Measurements from ENCODE around the gene MT1M.
"Not testable (repeated sequence)": the region's sequence is repeated elsewhere in the genome, so short reads cannot be mapped to it uniquely, and the experiment has no call there.

The MT1M gene

DNA sequence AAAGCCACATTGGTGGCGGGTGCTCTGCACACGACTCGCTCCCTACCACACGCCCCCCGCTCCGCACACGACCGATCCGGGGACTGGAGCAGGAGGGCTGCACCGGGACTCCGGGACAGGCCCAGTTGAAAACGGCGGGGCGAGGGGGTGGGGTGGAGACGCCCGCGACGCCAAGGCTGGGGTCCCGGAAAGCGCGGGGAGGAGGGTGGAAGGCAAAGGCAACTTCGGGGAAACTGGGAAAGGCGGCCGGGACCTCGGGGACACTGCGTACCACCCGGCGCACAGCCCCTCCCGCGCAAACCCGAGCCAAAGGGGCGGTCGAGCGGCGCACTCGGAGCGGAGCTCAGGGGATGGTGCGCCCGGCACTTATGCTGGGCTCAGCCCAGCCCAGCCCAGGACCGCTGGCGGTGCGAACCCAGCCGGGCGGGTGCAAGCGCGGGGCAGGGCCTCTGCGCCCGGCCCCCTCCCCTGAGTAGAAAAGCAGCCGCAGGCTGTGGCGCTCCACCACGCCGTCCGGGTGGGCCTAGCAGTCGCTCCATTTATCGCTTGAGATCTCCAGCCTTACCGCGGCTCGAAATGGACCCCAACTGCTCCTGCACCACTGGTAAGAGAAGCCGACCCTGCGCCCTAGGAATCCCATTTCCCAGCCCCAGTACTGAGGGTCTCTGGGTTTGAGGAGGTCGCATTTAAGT, at the start of gene MT1M:
MT1M (plus strand) TSS at position 504 of the 692 bp plus-strand sequence; CDS start at position 577, 73 bp downstream.
- DNase-seq (ENCODE audit: low spot score), result no peak

DNA sequence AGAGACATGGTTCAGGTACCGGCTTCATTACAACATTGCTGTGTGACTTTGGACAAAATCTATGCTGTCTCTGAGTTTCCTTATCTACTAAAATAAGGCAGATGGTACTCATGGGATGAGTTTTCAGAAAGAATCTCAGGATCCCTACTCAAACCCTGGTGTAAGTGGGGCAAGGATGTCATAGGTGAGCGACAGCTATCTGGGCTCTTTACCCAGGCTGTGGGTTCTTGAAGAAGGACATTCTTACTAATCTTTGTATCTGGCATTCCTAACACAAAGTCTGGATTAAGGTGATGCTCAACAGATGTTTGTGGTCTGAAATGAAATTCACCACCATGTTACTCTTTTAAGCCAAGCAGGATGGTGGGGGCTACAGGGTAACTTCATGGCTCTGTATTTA, 49.5 kb upstream of the MT1M start:
- not testable (repeated sequence) for DNase-seq (ENCODE audit: low spot score)

DNA sequence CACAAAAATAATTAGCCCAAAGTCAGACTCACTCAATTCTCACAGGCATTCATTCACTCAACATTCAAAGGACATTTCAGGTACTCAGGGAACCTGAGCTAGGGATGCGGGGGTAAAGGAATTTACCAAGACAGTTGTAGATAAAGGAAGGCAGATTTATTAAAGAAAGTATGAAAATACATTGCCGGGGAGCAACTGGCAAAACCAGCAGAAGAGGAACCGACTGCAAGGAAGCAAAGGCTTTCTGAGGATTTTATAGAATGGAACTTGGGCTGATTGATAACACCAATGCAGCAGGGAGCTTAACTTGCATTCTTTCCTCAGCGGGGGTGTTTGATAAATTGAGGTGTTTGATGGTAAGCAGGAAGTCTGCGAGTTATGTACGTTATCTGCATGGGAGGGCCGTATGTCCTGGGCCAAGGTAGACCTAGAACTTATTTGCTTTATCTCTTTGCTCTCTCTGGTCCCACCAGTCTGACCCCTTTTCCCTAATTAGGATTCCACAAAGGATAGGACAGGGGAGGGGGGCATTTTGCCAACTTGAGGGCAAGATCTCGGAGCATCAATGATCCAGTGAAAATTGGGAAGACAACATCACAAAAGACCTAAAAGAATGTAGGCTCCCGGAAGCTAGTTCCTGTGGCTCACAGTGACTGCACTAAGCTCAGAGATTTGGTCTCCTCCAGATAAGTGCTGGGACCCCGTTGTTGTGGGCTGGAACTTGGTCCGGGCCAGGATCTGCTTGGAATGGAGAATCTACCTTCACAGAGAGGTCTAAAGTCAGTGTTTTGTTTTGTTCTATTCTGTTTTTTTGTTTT, 48.9 kb upstream of the MT1M start:
- no peak for DNase-seq (ENCODE audit: low spot score)

DNA sequence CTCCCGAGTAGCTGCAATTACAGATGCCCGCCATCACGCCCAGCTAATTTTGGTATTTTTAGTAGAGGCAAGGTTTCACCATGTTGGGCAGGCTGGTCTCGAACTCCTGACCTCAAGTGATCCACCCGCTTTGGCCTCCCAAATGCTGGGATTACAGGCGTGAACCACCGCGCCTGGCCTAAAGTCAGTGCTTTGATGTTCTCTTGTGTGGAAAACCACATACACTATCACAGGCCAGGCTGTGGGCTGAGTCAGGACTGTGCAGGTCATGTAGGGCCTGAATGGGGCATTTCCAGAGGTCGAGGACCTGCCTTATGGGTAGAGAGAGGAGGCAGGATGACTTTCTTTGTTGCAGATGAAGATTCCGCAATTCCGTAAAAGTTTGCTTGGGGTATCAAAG, 48.2 kb upstream of the MT1M start:
- no peak for DNase-seq (ENCODE audit: low spot score)

DNA sequence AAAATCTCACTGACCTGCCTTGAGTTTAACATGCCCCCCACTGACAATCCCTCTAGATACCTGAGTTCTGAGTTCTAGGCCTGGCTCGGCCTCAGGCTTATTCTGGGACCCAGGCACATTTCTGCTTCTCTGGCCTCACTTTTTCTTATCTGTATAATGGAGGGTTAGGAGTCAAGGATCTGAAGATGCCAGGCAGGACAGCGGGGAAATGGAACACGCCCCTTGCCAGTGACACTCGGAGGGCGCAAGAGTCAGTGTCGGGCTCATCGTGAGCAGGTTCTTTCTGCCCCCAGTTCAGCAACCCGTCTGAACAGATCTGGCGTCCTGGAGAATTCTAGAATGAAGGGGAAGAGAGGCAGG, 43.7 kb upstream of the MT1M start:
- no peak for DNase-seq (ENCODE audit: low spot score)

DNA sequence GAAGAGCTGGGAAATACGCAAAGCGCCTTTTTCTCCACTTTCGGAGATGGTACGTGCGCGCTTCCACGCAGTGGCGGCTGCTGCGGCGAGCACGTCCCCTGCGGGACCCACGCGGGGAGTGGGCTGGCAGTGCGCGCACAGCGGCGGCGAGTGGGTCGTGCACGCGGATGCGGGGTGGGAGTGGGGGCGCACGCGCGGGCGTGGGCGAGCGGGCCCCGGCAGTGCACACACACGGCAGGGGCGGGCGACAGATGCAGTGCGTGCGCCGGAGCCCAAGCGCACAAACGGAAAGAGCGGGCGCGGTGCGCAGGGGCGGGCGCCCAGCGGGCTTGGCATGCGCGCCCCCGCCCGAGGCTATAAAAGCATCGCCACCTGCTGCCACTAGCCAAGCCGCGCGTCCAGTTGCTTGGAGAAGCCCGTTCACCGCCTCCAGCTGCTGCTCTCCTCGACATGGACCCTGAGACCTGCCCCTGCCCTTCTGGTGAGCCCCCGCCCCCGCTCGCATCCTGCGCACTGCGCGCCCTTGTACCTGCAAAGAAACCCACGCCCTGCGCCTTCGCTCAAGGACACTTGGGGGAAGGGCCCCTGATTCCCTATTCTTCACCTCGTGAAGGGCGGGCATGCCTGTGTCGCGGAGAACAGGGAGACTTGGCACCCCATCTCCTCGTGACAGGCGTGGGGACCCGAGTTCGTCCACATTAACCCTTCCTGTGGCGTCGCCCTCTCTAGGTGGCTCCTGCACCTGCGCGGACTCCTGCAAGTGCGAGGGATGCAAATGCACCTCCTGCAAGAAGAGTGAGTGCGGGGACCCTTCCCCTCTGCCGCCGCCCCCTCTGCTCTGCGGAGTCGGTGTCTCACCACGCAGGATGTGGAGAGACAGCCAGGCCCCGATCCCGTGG, 43.1 kb upstream of the MT1M start, which contains the start of gene MT3:
MT3 (plus strand) TSS at position 388 of the 899 bp plus-strand sequence; CDS start at position 451, 63 bp downstream.
- no peak for DNase-seq (ENCODE audit: low spot score)

DNA sequence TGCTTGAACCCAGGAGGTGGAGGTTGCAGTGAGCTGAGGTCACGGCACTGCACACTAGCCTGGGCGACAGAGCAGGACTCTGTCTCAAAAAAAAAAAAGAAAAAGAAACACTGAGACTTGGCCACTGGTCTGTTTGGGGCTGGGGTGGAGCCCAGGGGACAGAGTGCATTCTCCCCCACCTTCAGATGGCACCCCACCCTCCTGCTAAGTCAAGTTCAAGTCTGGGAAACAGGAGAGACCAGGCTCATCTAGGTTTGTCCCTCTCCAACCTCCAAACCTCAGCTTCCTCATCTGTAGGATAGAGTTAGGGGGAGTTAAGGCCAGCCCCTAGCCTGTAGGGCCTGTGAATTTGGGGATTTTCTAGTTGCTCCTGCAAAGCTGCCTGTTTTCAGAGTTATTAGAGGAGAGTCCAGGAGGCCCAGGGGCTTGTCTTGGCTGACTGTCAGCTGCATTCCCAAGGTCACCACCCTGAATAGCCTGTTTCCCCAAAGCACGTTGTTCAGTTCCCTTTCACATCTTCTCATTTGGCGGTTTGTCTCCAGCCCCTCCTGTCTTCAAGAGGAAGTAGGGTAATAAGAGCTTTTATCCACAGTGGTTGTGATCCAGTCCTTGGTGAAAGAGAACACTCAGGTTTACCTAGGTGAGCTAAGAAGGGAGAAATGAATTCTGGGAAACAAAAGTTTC, 40.9 kb upstream of the MT1M start:
- DNase-seq (ENCODE audit: low spot score), result no peak

DNA sequence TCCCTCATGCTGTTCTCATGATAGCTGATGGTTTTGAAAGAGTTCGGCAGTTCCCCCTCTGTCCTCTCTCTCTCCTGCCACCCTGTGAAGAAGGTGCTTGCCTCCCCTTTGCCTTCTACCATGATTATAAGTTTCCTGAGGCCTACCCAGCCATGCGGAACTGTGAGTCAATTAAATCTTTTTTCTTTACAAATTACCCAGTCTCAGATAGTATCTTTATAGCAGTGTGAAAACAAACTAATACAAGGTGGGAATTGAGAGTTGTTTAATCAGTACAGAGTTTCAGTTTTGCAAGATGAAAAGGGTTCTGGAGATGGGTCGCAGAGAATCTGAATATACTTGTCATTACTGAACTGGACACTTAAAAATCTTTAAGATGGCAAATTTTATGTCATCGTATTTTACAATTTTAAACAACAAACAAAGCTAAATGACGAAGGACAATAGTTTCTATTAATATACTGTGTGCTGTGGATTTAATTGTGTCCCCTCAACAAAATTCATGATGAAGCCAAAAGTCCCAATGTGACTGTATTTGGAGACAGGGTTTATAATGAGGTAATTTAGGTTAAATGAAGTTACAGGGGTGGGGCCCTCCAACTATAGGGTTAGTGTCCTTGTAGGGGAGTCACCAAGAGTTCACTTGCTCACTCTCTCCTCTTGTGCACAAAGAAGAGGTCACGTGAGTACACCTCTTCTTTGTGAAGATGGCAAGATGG, 38.7 kb upstream of the MT1M start:
- DNase-seq (ENCODE audit: low spot score), result no peak

DNA sequence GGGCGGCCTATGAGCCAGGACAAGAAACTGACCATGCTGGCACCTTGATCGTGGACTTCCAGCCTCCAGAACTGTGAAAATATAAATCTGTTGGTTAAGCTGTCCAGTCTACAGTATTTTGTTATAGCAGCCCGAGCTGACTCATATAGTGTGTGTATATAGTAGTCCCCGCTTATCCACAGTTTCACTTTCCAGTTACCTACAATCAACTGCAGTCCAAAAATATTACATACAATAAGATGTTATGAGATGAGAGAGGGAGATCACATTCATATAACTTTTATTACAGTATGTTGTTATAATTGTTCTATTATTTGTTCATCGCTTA, 38.2 kb upstream of the MT1M start:
- DNase-seq (ENCODE audit: low spot score), result no peak

DNA sequence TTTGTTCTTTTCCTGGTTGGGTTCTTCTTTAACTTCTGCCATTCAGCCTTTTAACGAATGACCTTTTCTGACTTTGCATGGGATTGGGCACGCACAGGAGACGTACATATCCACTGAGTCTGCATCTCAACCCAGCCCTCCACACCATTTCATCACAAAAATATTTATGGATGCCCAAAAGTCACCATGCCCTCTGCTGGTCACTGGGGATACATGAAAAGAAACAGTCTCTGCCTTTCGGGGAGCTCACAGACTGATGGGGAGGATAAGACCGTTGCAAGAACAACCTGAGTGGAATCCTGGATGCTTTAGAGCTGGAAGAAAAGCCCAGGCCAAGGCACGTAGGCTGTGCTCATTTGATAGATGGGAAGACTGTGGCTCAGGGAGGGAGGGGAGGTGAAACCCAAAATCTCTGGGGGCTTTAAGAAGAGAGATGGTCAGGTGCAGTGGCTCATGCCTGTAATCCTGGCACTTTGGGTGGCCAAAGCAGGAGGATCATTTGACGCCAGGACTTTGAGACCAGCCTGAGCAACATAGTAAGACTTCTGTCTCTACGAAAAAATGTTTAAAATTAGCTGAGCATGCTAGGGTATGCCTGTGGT, 32.0 kb upstream of the MT1M start:
- peak; percentile 46 for DNase-seq (ENCODE audit: low spot score)

DNA sequence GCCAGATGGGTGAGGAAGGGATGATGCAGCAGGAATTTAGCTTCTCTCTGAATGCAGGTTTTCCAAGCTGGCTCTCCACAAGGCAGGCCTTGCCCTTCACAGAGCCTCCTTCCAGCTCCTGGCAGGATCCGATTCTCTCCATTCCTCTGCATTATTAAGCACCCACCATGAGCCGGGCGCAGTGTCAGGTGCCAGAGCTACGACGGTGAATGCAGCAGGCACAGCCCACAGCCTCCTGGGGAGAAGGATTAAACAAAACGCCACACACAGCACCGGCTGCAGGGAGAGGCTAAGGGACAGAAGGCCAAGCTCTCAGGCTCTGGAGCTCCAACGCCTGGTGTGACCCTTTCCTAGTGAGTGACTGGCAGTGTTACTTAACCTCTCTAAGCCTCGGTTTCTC, 31.1 kb upstream of the MT1M start:
- DNase-seq (ENCODE audit: low spot score), result no peak

DNA sequence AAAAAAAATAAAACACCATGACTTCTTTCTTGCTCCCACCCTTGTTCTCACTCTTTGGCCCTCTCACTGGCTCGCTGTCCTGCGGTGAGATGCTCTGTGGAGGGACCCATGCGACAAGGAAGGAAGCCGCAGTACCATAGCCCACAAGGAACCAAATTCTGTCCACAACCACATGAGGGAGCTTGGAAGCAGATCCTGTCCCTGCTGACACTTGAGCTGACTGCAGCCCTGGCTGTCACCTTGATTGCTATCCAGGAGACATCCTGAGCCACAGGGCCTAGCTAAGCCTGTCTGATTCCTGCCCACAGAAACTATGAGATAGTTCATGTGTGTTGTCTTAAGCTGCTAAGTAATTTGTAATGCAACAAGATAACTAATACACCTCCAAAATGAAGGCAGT, 28.9 kb upstream of the MT1M start:
- DNase-seq (ENCODE audit: low spot score), result no peak

DNA sequence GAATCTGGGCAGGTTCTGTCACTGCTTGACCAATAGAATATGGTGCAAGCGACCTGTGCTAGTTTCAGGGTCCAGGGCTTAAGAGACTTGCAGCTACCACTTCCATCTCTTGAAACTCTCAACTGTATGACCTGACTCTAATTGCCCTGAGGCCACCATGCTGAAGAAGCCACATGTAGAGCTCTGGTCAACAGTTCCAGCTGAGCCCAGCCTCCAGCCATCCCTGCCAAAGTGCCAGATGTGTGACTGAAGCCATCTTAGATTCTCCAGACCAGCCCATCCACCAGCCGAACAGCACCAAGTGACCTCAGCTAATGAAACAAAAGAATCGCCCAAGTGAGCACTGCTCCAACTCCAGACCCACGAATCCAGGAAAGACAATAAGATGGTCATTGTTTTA, 27.5 kb upstream of the MT1M start:
- no peak for DNase-seq (ENCODE audit: low spot score)

DNA sequence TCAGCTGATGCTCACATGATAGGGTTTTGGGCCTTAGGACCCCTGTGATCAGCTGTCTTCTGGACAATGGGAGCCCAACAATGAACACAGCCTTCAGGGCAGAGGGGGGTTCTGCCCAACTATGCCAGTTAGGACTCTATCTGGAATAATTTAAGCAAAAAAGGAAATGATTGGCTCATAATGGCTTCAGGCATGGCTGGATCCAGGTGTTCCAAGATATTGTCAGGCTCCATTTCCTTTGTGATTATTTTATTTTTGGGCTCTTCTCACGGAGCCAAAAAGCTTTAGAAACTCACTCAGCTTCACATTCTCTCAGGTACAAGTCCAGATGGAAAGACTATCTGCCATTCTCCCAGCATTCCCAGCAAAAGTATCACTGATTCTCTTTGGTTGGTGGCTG, 27.0 kb upstream of the MT1M start:
- no peak for DNase-seq (ENCODE audit: low spot score)

DNA sequence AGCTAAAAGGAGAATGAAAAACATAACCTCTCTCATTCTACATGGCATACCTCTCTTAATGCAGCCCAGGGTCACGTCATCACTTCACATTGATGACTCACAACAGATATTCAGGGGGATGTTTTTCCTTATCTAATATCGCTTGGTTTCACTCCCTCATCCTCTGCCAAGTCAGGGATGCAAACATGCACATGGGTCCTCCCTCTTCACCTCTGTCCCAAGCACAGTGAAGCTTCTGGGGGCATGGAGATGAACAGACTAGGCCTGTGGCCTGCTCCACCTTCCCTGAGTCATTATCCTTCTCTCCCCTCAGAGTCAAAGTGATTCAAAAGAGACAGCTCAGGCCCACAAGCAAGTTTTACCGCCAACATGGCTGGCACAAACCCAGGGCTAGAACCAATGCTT, 26.4 kb upstream of the MT1M start:
- DNase-seq (ENCODE audit: low spot score), result no peak

DNA sequence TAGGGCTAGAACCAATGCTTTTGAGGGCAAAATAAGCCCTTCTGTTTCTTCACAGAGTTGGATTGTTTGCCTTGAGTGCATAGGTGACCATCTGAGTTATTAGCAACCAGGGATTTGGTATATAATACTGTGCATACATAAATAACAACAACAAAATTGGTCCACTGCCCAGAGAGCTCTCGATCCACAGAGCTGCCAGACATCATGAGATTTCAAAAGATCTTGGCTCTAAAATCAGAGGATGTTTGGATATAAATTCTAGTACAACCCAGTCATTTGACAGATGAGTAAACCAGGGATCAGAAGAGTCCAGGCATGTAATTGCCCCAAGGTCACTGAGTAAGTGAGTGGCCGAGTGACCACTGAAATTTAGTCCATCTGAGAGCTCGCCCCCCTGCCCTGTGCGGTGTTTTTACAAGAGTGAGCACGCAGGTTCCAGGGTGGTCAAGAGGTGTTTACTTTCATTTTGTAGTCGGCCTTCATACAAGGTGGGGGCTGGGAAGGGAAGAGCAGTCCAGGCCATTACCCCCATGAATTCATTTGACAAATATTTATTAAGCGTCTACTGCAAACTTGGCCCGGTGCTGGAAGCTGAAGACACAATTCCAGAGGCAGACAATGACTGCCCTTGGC, 25.9 kb upstream of the MT1M start:
- DNase-seq (ENCODE audit: low spot score), result no peak

DNA sequence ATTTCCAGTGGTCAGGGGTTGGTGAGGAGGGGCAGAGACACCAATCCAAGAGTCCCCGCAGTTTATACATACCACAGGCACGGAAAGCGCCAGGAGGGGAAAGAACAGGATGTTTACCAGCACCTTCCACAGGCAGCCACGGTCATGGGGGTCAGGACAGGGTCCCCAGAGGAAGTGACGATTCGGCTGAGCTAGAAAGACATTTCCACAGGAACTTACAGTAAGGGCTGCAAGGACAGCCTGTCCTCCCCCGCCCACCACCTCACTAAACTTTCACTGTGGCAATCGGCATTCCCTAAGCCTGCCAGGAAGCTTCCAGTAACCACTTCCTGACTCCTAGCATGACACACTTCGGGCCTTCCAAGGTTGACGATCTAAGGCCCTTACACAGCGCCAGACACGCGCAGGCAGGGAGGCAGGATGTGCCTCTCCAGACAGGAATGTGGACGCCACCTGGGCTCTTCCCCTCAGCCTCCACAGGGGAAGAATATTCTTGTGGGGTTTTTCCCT, 25.3 kb upstream of the MT1M start:
- DNase-seq (ENCODE audit: low spot score), result no peak

DNA sequence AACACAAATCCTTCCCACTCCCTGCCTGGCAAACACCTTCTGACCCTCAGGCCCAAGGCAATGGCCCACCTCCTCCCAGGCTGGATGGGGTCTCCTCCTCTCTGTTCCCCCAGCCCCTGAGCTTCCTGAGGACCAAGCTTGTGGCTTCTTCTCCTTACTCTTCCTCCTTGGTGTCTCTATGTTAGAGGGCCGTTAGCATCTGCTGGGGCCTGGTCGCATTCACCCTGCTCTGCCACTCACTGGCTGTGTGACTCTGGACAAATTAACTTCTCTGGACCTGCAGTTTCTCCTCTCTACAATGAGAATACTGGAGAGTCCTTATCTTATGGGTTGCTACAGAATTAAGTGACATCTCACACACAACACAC, 24.8 kb upstream of the MT1M start:
- DNase-seq (ENCODE audit: low spot score), result no peak

DNA sequence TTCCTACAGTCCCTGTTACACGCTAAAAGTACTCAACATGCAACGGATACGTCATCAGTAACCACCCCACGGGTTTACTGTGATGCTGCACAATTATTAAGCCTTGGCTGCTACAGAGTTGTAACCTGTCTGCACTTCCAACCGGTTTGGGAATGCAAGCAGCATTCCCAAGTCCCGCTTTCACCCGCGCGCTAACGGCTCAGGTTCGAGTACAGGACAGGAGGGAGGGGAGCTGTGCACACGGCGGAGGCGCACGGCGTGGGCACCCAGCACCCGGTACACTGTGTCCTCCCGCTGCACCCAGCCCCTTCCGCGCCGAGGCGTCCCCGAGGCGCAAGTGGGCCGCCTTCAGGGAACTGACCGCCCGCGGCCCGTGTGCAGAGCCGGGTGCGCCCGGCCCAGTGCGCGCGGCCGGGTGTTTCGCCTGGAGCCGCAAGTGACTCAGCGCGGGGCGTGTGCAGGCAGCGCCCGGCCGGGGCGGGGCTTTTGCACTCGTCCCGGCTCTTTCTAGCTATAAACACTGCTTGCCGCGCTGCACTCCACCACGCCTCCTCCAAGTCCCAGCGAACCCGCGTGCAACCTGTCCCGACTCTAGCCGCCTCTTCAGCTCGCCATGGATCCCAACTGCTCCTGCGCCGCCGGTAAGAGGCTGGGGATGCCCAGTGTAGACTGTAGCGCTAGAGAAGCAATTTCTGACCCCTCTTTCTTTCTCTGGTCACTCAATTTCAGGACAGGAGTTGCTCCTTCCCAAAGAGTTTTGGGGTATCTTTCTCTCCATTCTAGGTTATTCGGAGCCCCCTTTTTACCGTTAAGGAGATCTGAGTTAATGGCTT, 24.2 kb upstream of the MT1M start, which contains the start of gene MT2A:
MT2A (plus strand) TSS at position 542 of the 833 bp plus-strand sequence; CDS start at position 614, 72 bp downstream.
- DNase-seq (ENCODE audit: low spot score), result peak; percentile 88
